SU-DHL-6 (cell line): ENCODE measurements around the gene SLC25A39.

Experiments used
- EZH2phosphoT487 ChIP-seq: fragments of 200-600 bp; sonication (generic), shearing (Covaris generic); conservative IDR thresholded peaks from 2 replicates; pipeline ENCODE4 v1.6.1; 2018; ENCODE audit warnings: mild to moderate bottlenecking, antibody characterized with exemption, low read length, moderate library complexity, mixed read lengths
- TF ChIP-seq, protein P1 (sequence below): fragments of 200-600 bp; sonication (generic); IDR thresholded peaks from one replicate; pipeline ENCODE4 v1.5.1; 2017; ENCODE audit warnings: antibody characterized with exemption, mild to moderate bottlenecking, low read length, moderate library complexity; ENCODE audit not compliant: insufficient read depth, poor library complexity, severe bottlenecking

DNA sequence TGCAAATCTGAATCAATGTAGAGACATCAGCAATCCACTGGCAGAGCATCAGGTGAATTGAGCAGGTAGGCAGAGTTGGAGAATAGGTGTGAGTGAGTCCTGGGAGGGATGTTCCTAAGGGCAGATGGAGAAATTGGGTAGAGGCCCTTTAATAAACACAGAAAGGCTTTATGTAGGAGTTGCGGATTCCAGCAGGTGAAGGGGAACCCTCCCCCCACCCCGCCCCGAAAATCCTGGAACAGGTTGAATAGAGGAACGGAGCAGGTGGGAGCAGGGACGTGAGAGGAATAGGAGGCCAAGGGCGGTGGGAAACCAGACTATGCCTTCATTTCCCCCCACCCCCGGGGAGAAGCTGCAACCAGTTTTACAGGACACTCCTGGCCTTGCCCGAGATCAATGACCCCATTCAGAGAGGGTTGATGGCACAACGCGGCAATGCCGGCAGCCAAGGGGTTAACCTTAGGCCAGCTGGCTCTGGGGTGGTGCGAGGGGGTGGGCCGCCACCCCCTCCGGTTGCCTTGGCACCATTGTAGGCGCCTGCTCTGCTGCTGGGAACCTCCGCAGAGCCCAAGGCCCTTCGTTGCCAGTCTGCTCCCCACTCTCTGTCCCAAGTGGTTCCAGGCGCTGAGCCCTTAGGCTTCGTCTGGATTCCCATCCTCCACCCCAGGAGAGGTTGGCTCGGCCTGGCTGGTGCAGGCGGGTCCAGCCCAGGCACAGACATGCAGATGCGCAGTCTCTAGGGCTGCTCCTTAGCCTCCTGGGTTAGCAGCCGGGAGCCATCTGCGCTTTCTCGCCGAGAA is 17.0 kb downstream of the SLC25A39 start:
- TF ChIP-seq, protein P1, sequence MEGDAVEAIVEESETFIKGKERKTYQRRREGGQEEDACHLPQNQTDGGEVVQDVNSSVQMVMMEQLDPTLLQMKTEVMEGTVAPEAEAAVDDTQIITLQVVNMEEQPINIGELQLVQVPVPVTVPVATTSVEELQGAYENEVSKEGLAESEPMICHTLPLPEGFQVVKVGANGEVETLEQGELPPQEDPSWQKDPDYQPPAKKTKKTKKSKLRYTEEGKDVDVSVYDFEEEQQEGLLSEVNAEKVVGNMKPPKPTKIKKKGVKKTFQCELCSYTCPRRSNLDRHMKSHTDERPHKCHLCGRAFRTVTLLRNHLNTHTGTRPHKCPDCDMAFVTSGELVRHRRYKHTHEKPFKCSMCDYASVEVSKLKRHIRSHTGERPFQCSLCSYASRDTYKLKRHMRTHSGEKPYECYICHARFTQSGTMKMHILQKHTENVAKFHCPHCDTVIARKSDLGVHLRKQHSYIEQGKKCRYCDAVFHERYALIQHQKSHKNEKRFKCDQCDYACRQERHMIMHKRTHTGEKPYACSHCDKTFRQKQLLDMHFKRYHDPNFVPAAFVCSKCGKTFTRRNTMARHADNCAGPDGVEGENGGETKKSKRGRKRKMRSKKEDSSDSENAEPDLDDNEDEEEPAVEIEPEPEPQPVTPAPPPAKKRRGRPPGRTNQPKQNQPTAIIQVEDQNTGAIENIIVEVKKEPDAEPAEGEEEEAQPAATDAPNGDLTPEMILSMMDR: no peak
- no peak for TF ChIP-seq EZH2phosphoT487
